SU-DHL-6 (cell line): ENCODE results near the gene RBM23.

ENCODE experiments used
- CTCF ChIP-seq: fragments of 200-600 bp; sonication (generic); IDR thresholded peaks from one replicate; pipeline ENCODE4 v1.5.1; 2017; ENCODE audit warnings: antibody characterized with exemption, mild to moderate bottlenecking, low read length, moderate library complexity; ENCODE audit not compliant: insufficient read depth, poor library complexity, severe bottlenecking
- EZH2phosphoT487 ChIP-seq: fragments of 200-600 bp; sonication (generic), shearing (Covaris generic); conservative IDR thresholded peaks from 2 replicates; pipeline ENCODE4 v1.6.1; 2018; ENCODE audit warnings: mild to moderate bottlenecking, antibody characterized with exemption, low read length, moderate library complexity, mixed read lengths

GRCh38 chr14:22908601-22909000, 10.3 kb downstream of the RBM23 start:
- TF ChIP-seq CTCF (no peak), EZH2phosphoT487 (no peak)
